ENCODE data around the gene ERBB4.

The ERBB4 gene

GRCh38 chr2:211673133-211673905 lies 865.3 kb downstream of the ERBB4 start:
- no peak for TF ChIP-seq CTCF (IDR thresholded peaks at IDR 0.05)

- TF ChIP-seq CTCF (IDR thresholded peaks at IDR 0.05), result no peak
Measured at GRCh38 chr2:211671977-211672376, 866.6 kb downstream of the ERBB4 start.

GRCh38 chr2:211665299-211665698 lies 873.3 kb downstream of the ERBB4 start:
- no peak for TF ChIP-seq CTCF (IDR thresholded peaks at IDR 0.05)

- TF ChIP-seq CTCF (IDR thresholded peaks at IDR 0.05), result no peak
Measured at GRCh38 chr2:211664321-211664720, 874.3 kb downstream of the ERBB4 start.

- no peak for TF ChIP-seq CTCF (IDR thresholded peaks at IDR 0.05)
Measured at GRCh38 chr2:211654211-211654780, 884.3 kb downstream of the ERBB4 start.

GRCh38 chr2:211652327-211652726 lies 886.3 kb downstream of the ERBB4 start:
- no peak for TF ChIP-seq CTCF (IDR thresholded peaks at IDR 0.05)

- TF ChIP-seq CTCF (IDR thresholded peaks at IDR 0.05), result no peak
Measured at GRCh38 chr2:211649331-211649730, 889.3 kb downstream of the ERBB4 start.
